Erythroblast (primary cell): ENCODE results near the gene CCDC12.

ENCODE experiments used
- GATA1 ChIP-seq: IDR thresholded peaks from 2 replicates; pipeline ENCODE4 v1.6.1; 2011; ENCODE audit warnings: low read depth, mild to moderate bottlenecking, control low read depth, low read length, moderate library complexity
- POLR2A ChIP-seq: IDR thresholded peaks from 2 replicates; pipeline ENCODE4 v1.6.1; 2011; ENCODE audit warnings: mild to moderate bottlenecking, low read length

- no peak for TF ChIP-seq POLR2A
- no peak for TF ChIP-seq GATA1
These were observed 94.0 kb downstream of the CCDC12 start for GRCh38 chr3:46882377-46883053.
